HS-5 (cell line): ENCODE data around the gene TTLL10.

Experiments used
- DNase-seq: peaks from one replicate; pipeline ENCODE4 v3.0.0-alpha.2; 2012; ENCODE audit warnings: low read depth

Gene TTLL10

GRCh38 chr1:1157914-1158710 is 15.6 kb upstream of the TTLL10 start:
- no peak for DNase-seq

- DNase-seq: no peak
Observed at GRCh38 chr1:1160281-1160930, 13.3 kb upstream of the TTLL10 start.

GRCh38 chr1:1161078-1161682 is 12.5 kb upstream of the TTLL10 start:
- DNase-seq: no peak

GRCh38 chr1:1161683-1162079 is 12.0 kb upstream of the TTLL10 start:
- no peak for DNase-seq

- DNase-seq: no peak
Observed at GRCh38 chr1:1162597-1163537, 10.8 kb upstream of the TTLL10 start.

GRCh38 chr1:1163538-1164070 is 10.1 kb upstream of the TTLL10 start:
- DNase-seq: no peak

- DNase-seq: no peak
Observed at GRCh38 chr1:1164361-1164700, 9.3 kb upstream of the TTLL10 start.

GRCh38 chr1:1164701-1165451 is 8.8 kb upstream of the TTLL10 start:
- no peak for DNase-seq

- DNase-seq: no peak
Observed at GRCh38 chr1:1165485-1165884, 8.2 kb upstream of the TTLL10 start.

GRCh38 chr1:1165900-1166421 is 7.7 kb upstream of the TTLL10 start:
- DNase-seq: no peak

GRCh38 chr1:1166642-1167397 is 6.9 kb upstream of the TTLL10 start:
- no peak for DNase-seq

GRCh38 chr1:1167398-1167821 is 6.3 kb upstream of the TTLL10 start:
- no peak for DNase-seq

- no peak for DNase-seq
Observed at GRCh38 chr1:1167841-1168450, 5.7 kb upstream of the TTLL10 start.

GRCh38 chr1:1168451-1169411 is 4.9 kb upstream of the TTLL10 start:
- no peak for DNase-seq

GRCh38 chr1:1169429-1170214 is 4.1 kb upstream of the TTLL10 start:
- DNase-seq: no peak

- no peak for DNase-seq
Observed at GRCh38 chr1:1170215-1171091, 3.2 kb upstream of the TTLL10 start.

- no peak for DNase-seq
Observed at GRCh38 chr1:1171161-1171545, 2.5 kb upstream of the TTLL10 start.
